NCI-H1417 (cell line): ENCODE data around the gene MGMT.

Experiments used
- DNase-seq, 3 experiments: peaks; one replicate each; lab custom pipeline; 2025; lab: John Stamatoyannopoulos, UW

The MGMT gene

GRCh38 chr10:129621693-129622092 is 154.7 kb downstream of the MGMT start:
- DNase-seq = no peak

- DNase-seq = no peak
Observed at GRCh38 chr10:129622291-129622690, 155.2 kb downstream of the MGMT start.

- DNase-seq = no peak
Observed at GRCh38 chr10:129622736-129623135, 155.7 kb downstream of the MGMT start.

GRCh38 chr10:129624526-129624925 is 157.5 kb downstream of the MGMT start:
- no peak for DNase-seq

GRCh38 chr10:129626309-129626708 is 159.3 kb downstream of the MGMT start:
- no peak for DNase-seq

GRCh38 chr10:129626796-129627435 is 159.9 kb downstream of the MGMT start:
- no peak for DNase-seq

GRCh38 chr10:129627442-129627841 is 160.4 kb downstream of the MGMT start:
- no peak for DNase-seq

GRCh38 chr10:129628823-129629222 is 161.8 kb downstream of the MGMT start:
- no peak for DNase-seq

- DNase-seq = no peak
Observed at GRCh38 chr10:129629911-129630310, 162.9 kb downstream of the MGMT start.

- DNase-seq = no peak
Observed at GRCh38 chr10:129631006-129631405, 164.0 kb downstream of the MGMT start.

- no peak for DNase-seq
Observed at GRCh38 chr10:129631870-129632623, 165.0 kb downstream of the MGMT start.

- DNase-seq = peak in 1 of 3 experiments; percentile 35
Observed at GRCh38 chr10:129637010-129637409, 170.0 kb downstream of the MGMT start.

GRCh38 chr10:129637846-129638245 is 170.8 kb downstream of the MGMT start:
- no peak for DNase-seq

GRCh38 chr10:129641351-129641750 is 174.3 kb downstream of the MGMT start:
- no peak for DNase-seq

- DNase-seq = no peak
Observed at GRCh38 chr10:129641982-129642381, 174.9 kb downstream of the MGMT start.

GRCh38 chr10:129642427-129642826 is 175.4 kb downstream of the MGMT start:
- DNase-seq = no peak

GRCh38 chr10:129643266-129643665 is 176.2 kb downstream of the MGMT start:
- no peak for DNase-seq

GRCh38 chr10:129645487-129645886 is 178.4 kb downstream of the MGMT start:
- DNase-seq = no peak

GRCh38 chr10:129646973-129647372 is 179.9 kb downstream of the MGMT start:
- no peak for DNase-seq

GRCh38 chr10:129647590-129647989 is 180.5 kb downstream of the MGMT start:
- DNase-seq = no peak

- DNase-seq = no peak
Observed at GRCh38 chr10:129648856-129649255, 181.8 kb downstream of the MGMT start.

GRCh38 chr10:129652021-129652420 is 185.0 kb downstream of the MGMT start:
- DNase-seq = no peak

GRCh38 chr10:129652521-129653201 is 185.6 kb downstream of the MGMT start:
- DNase-seq = no peak
